Measurements from ENCODE around the gene RUFY2. TPM values are rescaled to one million over a fixed set of nuclear protein-coding genes. Genes with fewer than 3 reads are reported as not detected.

Gene RUFY2
- polyA plus RNA-seq, 1 experiment: 14.7 TPM

- H3K4me3 ChIP-seq (ENCODE audit: low read depth, low read length): no peak overlapping the region
- TF ChIP-seq, protein P1, sequence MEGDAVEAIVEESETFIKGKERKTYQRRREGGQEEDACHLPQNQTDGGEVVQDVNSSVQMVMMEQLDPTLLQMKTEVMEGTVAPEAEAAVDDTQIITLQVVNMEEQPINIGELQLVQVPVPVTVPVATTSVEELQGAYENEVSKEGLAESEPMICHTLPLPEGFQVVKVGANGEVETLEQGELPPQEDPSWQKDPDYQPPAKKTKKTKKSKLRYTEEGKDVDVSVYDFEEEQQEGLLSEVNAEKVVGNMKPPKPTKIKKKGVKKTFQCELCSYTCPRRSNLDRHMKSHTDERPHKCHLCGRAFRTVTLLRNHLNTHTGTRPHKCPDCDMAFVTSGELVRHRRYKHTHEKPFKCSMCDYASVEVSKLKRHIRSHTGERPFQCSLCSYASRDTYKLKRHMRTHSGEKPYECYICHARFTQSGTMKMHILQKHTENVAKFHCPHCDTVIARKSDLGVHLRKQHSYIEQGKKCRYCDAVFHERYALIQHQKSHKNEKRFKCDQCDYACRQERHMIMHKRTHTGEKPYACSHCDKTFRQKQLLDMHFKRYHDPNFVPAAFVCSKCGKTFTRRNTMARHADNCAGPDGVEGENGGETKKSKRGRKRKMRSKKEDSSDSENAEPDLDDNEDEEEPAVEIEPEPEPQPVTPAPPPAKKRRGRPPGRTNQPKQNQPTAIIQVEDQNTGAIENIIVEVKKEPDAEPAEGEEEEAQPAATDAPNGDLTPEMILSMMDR (IDR thresholded peaks at IDR 0.05; ENCODE audit: low read depth, low read length): no peak
- ChIA-PET CTCF (no interaction called here), POLR2A (no interaction called here)
- no peaks in the 10 kb centered on the region for H3K9me3 ChIP-seq (ENCODE audit: control insufficient read depth, insufficient read depth, low read length)
- no peaks in the 10 kb centered on the region for H3K27me3 ChIP-seq (ENCODE audit: control insufficient read depth, insufficient read depth, low read length)
- DNase-seq (ENCODE audit: low read depth, low spot score): no peak
- H3K27ac ChIP-seq (ENCODE audit: low read depth, low read length): no peak overlapping the region
Observed at GRCh38 chr10:68435803-68436202, 28.7 kb upstream of the RUFY2 start.

DNA sequence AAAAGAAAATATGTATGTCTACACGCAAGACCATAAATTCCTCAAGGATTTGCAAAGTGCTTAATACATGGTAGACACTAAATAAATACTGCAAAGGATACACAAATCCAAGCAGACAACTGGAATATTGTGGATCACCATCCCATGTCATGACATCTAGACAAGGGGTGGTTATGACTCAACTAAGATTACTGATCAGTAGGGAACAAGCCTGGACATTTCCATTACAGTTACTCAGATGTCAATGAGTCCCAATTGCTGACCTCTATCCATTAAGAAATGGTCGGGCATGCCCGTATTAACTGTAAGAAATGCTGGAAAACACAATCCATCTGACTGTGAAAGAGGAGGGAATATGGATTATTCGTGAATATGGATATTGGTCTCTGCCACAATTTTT, 27.6 kb upstream of the RUFY2 start:
- TF ChIP-seq, protein P1 (IDR thresholded peaks at IDR 0.05; ENCODE audit: low read depth, low read length): no peak
- no peak for DNase-seq (ENCODE audit: low read depth, low spot score)
- Histone ChIP-seq H3K27me3 (ENCODE audit: control insufficient read depth, insufficient read depth, low read length) (no peaks in the 10 kb centered on the region), H3K27ac (ENCODE audit: low read depth, low read length) (no peak overlapping the region), H3K9me3 (ENCODE audit: control insufficient read depth, insufficient read depth, low read length) (no peaks in the 10 kb centered on the region), H3K4me3 (ENCODE audit: low read depth, low read length) (no peak overlapping the region)
- ChIA-PET CTCF (interaction anchor here (1.0 kb wide), 1 partner anchor 86 kb away, joined by 3 read pairs; no protein-coding TSS in a partner anchor), POLR2A (no interaction called here)

GRCh38 chr10:68428396-68429104, 21.5 kb upstream of the RUFY2 start:
- POLR2A ChIA-PET: no interaction called here
- DNase-seq (ENCODE audit: low read depth, low spot score): no peak
- no peaks in the 10 kb centered on the region for H3K27me3 ChIP-seq (ENCODE audit: control insufficient read depth, insufficient read depth, low read length)
- TF ChIP-seq, protein P1 (IDR thresholded peaks at IDR 0.05; ENCODE audit: low read depth, low read length): no peak
- CTCF ChIA-PET: interaction anchor here (0.6 to 1.1 kb wide), 2 partner anchors 22 to 384 kb away, joined by 3 read pairs; partner anchors contain the start of gene RUFY2
- no peak overlapping the region for H3K4me3 ChIP-seq (ENCODE audit: low read depth, low read length)
- no peaks in the 10 kb centered on the region for H3K9me3 ChIP-seq (ENCODE audit: control insufficient read depth, insufficient read depth, low read length)
- H3K27ac ChIP-seq (ENCODE audit: low read depth, low read length): no peak overlapping the region

DNA sequence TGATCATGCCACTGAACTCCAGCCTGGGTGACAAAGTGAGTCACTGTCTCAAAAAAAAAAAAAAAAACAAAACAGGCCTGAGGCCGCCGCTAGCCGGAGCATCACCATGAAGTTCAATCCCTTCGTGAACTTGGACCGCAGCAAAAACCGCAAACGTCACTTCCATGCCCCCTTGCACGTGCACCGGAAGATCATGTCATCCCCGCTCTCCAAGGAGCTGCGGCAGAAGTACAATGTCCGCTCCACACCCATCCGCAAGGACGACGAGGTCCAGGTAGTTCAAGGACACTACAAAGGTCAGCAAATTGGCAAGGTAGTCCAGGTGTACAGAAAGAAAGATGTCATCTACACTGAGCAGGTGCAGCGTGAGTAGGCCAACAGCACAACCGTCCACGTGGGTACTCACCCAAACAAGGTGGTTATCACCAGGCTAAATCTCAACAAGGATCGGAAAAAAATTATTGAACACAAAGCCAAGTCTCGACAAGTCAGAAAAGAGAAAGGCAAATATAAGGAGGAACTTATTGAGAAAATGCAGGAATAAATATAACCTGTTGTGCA, 17.5 kb upstream of the RUFY2 start:
- ChIA-PET CTCF (no interaction called here), POLR2A (interaction anchor here (0.8 kb wide), 1 partner anchor 302 kb away, joined by 3 read pairs; no protein-coding TSS in a partner anchor)

DNA sequence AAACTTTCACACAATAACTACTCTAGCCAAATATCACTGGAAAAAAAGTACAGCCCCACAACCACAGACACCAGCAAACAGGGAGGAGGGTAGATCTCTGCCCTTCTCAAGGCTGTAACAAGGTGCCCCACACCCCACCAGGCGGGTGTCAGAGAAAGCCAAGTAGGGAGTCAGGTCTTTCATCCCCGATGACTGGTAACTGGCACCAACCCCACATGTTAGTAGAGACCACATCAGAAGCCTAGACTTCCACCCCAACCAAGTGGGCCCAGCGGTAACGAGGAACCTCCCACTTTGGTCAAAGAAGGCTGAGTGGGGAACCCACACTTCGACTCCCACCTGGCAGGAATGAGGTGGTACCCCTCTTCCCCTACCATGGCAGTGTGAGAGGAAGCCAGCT, 16.4 kb upstream of the RUFY2 start:
- no peaks in the 10 kb centered on the region for H3K27me3 ChIP-seq (ENCODE audit: control insufficient read depth, insufficient read depth, low read length)
- no peak overlapping the region for H3K4me3 ChIP-seq (ENCODE audit: low read depth, low read length)
- no peak for DNase-seq (ENCODE audit: low read depth, low spot score)
- H3K27ac ChIP-seq (ENCODE audit: low read depth, low read length): no peak overlapping the region
- ChIA-PET POLR2A (no interaction called here), CTCF (no interaction called here)
- no peaks in the 10 kb centered on the region for H3K9me3 ChIP-seq (ENCODE audit: control insufficient read depth, insufficient read depth, low read length)
- TF ChIP-seq, protein P1 (IDR thresholded peaks at IDR 0.05; ENCODE audit: low read depth, low read length): no peak

More for the DNA sequence above, 17.5 kb upstream of the RUFY2 start:
- Histone ChIP-seq H3K27me3 (ENCODE audit: control insufficient read depth, insufficient read depth, low read length) (no peaks in the 10 kb centered on the region), H3K27ac (ENCODE audit: low read depth, low read length) (no peak overlapping the region), H3K4me3 (ENCODE audit: low read depth, low read length) (no peak overlapping the region), H3K9me3 (ENCODE audit: control insufficient read depth, insufficient read depth, low read length) (no peaks in the 10 kb centered on the region)
- TF ChIP-seq, protein P1 (IDR thresholded peaks at IDR 0.05; ENCODE audit: low read depth, low read length): no peak
- DNase-seq (ENCODE audit: low read depth, low spot score): no peak

Measured in AG04450 (cell line).